NCI-H748 treated with DMSO at 0.1 percent for 48 hours (cell line): ENCODE results near the gene TMOD1.
"Not testable (repeated sequence)": the region's sequence is repeated elsewhere in the genome, so short reads cannot be mapped to it uniquely, and the experiment has no call there.

Experiments used
- DNase-seq: peaks from one replicate; lab custom pipeline; 2025; lab: John Stamatoyannopoulos, UW

The TMOD1 gene

GRCh38 chr9:97501177-97501971 is at the start of gene TMOD1:
TMOD1 (plus strand) TSS chr9:97501666; CDS start chr9:97524189, 22,523 bp downstream.
- peak; percentile 61 for DNase-seq

GRCh38 chr9:97453573-97453972 is 47.9 kb upstream of the TMOD1 start:
- not testable (repeated sequence) for DNase-seq

GRCh38 chr9:97456841-97457240 is 44.6 kb upstream of the TMOD1 start:
- DNase-seq = not testable (repeated sequence)

GRCh38 chr9:97459326-97459725 is 42.1 kb upstream of the TMOD1 start:
- no peak for DNase-seq

- DNase-seq = no peak
Observed at GRCh38 chr9:97462159-97462558, 39.3 kb upstream of the TMOD1 start.

GRCh38 chr9:97462914-97463313 is 38.6 kb upstream of the TMOD1 start:
- DNase-seq = no peak

- DNase-seq = peak; percentile 22
Observed at GRCh38 chr9:97468658-97469448, 32.6 kb upstream of the TMOD1 start.

- DNase-seq = no peak
Observed at GRCh38 chr9:97470076-97470475, 31.4 kb upstream of the TMOD1 start.

GRCh38 chr9:97473717-97474116 is 27.7 kb upstream of the TMOD1 start:
- DNase-seq = no peak

GRCh38 chr9:97474372-97474925 is 27.0 kb upstream of the TMOD1 start:
- DNase-seq = no peak

GRCh38 chr9:97475059-97475458 is 26.4 kb upstream of the TMOD1 start:
- no peak for DNase-seq

- DNase-seq = no peak
Observed at GRCh38 chr9:97478301-97478981, 23.0 kb upstream of the TMOD1 start.

- no peak for DNase-seq
Observed at GRCh38 chr9:97479496-97480159, 21.8 kb upstream of the TMOD1 start.

GRCh38 chr9:97480174-97480573 is 21.3 kb upstream of the TMOD1 start:
- no peak for DNase-seq

GRCh38 chr9:97480749-97481148 is 20.7 kb upstream of the TMOD1 start:
- no peak for DNase-seq

- no peak for DNase-seq
Observed at GRCh38 chr9:97484134-97484533, 17.3 kb upstream of the TMOD1 start.

GRCh38 chr9:97487107-97487506 is 14.4 kb upstream of the TMOD1 start:
- DNase-seq = no peak

GRCh38 chr9:97487861-97488260 is 13.6 kb upstream of the TMOD1 start:
- no peak for DNase-seq

- DNase-seq = no peak
Observed at GRCh38 chr9:97491216-97491999, 10.1 kb upstream of the TMOD1 start.

GRCh38 chr9:97497558-97498375 is 3.7 kb upstream of the TMOD1 start:
- not testable (repeated sequence) for DNase-seq
